GM18519 (cell line): ENCODE results near the gene CDH23.

Experiments
- ATAC-seq: cut with Tn5 transposase; IDR thresholded peaks from one replicate; pipeline ENCODE4 v1.9.1; 2021; ENCODE audit warnings: mild to moderate bottlenecking, moderate library complexity; ENCODE audit not compliant: unreplicated experiment, low FRiP score

Gene CDH23

DNA sequence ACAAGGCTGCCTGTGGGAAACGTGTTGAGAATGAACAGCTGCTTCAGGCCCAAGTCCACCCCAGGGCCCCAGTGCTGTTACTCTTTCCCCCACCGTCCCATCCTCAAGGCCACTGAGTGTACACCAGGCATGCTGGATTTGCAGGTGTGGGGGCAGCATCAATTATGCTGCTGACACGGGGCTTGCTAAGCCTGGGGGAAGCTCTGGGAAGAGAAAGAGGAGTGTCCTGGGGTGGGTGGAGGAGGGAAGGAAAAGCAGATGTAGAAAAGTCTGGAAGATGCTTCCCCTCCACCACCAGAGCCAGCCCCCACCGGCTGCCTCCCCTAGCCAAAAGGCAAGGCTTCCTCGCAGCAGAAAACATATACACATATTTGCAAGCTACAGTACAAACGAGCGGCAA is 153.9 kb downstream of the CDH23 start:
- ATAC-seq, result no peak

DNA sequence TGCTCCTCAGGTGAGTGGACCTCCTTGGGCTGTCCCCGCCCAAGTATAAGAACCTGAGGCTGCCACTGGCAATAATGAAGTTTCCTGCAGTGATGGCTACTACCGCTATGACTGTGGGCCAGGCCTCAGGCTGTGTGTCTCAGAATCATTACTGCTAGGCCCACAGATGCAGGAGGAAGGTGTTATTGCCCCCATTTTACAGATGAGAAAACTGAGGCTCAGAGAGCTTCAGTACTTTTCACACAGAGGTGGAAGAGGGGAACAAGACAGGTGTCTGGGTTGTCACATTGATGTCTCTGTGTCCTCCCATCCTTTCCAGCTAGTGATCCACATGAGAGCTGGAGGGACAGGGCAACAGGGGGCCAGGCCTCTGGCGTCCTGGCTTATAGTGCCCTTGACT is 155.2 kb downstream of the CDH23 start:
- no peak for ATAC-seq

DNA sequence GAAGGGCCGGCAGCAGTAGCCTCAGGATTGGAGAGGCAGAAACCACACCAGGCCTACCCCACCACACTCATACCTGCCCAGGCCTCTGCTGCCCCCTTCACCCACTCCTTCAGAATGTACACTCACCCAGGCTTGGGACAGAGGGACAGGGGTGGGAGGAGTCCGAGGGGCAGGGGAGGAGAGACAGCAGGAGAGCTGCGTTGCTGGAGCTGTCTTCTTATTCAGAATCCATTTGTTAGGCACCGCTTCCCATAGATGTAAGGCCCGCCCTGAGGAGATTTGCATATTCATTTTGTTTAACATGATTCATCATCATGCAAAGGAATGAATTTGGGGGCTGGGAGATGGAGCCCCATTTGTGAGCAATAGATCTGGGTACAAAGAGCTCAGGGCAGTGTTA is 156.7 kb downstream of the CDH23 start:
- ATAC-seq, result no peak

DNA sequence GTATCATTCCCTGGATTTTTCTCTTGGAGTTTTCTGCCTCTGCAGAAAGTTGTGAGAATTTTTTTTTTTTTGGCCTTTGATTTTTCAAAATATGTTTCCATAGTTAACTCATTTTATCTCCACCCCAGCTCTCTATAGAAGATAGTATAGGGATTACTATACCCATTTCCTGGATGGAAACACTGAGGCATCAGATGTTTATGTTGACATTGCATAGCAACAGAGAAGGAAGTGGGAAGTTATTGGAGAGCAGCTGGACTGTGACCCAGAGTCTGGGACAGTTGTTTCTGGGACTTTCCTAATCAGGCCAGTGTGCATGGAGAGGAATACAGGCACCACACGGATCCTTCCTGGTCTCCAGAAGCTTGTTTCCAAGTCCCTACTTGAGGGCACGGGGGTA is 158.0 kb downstream of the CDH23 start:
- no peak for ATAC-seq

DNA sequence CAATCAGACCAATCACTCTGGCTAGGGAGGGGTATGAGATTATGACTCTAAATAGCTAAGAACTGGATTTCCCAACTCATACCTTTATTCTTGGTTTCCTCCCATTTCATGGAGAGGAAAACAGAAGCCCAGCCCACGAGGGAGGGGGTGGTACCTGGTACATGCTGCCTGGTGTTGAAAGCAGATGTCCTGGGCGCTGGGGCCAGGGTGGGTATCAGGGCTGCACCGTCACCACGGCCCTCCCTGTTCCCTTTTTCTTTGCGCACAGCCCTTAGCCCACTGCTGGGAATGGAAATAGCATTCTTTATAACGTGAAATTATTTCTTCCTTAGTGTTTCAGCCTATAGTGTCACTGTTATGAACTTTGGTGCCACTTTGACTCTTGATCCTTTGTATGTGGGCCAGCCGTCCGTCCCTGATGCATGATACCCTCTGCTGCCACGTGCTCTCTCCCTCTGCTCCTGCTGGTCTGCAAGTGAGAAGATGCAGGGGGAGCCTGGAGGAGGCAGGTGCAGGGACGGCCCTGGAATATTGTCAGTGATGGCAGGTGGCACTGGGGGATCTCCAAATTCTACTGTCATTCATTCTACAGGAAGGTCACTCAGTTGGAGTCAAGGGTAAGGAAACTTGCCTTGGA is 158.5 kb downstream of the CDH23 start:
- ATAC-seq, result no peak

DNA sequence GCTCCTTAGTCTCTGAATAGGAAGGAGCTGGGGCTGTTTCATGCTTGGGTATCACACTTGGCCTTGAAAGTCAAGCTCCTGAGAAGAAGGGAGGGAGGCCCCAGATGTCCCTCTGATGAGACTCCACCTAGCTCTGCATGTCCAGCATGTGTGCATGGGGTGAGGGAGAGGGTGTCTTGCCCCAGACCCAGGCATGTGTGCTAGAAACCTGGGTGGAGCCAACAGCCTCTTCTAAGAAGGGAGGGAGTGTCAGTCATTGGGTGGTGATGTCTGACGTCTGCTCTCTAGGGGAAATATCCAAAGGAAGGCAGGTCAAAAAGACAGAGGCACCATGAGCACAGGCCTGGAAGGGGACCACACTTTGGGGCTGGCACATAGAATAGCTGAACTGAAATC is 159.0 kb downstream of the CDH23 start:
- ATAC-seq, result no peak

DNA sequence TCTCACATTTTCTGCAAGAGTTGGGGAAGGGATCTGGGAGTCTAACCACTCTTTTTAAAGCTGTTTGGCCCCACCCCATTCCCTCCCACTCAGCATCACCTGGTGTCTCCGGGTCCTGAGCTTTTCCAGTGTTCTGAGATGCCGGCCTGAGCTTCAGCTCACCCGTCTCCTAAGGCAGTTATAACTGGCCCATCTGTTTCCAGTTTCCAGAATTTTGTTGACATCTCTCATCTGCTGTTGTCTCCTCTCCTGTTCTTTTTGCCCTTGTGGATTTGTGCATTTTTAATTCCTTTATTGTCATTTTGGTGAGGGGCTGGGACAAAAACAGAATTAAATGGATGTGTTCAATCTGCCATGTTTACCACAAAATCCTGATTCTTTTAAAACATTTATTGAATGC is 162.3 kb downstream of the CDH23 start:
- ATAC-seq, result no peak

DNA sequence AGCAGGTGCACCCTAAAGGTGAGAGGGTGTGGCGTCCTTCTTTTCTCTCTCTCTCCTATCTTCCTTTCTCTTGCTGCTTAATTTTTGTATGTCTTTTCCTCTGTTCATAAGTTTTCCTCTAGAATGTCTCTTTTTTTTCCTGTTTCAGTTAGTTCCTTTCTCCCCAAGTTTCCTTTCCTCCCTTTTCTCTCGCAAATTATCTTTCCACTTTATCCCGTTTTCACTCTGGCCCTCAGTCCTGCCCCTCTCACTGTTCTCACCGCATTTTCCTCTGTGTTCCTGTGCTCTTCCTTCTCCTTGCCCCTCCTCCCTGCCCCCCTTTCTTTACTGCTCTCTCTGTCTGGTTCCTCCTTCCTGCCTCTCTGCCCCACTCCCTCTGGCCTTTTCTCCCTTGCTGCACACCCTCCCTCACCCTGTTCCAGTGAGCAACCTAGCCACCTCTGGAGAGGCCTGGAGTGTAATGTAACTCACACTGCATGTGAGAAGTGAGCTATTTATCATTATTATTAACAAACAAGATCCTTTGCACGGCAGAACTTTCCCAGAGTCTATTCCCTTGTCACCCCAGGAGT is 164.4 kb downstream of the CDH23 start:
- no peak for ATAC-seq

DNA sequence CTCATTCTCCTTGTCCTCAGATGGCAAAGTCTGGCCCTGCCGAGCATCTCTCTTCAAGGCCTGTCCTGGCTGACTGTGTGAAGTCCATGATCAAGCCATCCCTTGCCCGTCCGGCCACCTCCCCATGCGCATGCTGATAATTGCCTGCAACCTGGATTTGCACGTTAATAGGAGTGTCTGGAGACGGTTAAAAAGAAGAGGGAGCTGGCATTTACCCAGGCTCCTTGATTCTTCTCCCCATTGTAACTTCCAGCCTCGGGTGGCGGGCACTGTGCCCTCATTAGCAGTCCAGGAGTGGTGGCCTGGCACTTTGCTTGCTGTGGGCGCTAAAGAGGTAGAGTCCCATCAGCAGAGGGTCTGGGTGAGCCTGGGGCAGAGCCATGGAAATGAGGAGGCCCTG is 165.5 kb downstream of the CDH23 start:
- ATAC-seq, result no peak

DNA sequence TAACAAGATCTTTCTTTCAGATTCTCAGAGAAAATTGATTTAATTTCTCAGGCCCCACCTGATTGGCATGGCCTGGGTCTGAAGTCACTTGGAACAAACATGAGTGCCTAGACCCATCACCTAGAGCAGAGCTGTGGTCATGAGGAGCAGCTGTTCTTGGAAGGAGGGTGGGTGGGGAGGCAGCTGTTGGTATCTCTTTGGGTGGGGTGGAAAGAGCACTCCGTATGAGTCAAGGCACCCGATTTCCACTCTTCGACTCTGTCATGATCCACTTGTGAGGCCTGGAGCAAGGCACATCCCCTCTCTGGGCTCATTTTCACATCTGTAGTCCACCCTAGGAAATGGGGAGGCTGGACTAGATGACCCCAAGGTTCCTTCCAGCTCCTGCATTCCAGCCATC is 166.2 kb downstream of the CDH23 start:
- ATAC-seq, result no peak

DNA sequence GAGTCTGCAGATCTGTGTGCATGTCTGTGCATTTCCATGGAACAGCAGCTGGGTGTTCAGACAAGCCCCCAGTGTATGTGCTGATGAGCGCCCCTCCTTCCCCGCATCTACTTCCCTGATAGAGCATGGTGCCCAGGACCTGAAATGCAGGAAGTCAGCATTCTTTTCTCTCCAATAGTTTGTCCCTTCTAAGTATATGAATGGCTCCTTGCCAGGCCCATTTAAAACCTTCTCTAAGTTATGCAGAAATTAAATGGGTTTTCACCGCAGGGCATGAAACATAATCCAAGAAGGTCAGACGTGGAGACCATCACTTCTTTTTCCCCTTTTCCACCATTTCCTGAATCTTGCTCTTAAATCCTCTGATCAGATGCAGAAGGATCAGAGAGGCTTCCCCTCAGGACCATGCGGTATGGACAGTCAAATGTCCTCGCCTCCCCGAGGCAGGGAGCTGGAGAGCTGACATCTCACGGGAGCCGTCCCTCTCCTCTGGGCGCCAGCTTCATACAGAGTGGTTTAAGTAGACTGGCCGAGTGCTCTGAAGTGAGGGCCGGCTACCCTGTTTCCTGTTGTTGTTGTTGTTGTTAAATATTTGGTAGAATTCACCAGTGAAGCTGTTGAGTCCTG is 167.6 kb downstream of the CDH23 start:
- ATAC-seq, result no peak

DNA sequence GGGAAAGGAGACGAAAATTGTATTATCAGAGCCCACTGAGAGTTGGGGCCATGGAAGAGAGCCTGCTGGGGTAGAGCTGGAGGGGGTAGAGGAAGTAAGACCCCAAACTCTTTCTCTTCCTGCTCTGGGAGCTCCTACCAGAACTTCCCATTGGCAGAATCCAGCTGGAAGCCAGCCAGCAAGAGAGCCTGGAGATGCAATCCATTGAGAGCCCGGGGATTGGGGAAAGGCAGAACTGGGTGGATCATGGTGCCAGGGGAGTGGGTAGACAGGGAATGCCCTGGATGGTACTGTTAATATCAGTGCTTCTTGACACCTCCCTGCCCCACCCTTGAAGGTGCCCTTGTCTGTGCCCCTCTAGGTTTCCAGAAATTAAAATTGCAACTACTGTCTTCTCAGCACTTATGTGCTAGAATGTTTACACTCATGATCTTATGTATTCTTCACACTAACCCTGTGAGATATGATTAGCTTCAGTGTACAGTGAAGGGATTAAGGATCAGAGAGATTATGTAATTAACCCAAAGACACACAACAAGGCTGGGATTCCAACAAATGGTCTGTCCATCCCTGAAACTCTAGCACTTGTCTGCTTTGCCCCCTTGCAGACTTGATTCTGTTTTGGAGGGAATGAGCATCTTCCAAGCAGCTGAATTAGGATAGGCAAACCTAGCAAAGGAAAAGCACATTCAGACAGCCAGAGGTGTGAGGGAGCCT is 168.7 kb downstream of the CDH23 start:
- no peak for ATAC-seq

DNA sequence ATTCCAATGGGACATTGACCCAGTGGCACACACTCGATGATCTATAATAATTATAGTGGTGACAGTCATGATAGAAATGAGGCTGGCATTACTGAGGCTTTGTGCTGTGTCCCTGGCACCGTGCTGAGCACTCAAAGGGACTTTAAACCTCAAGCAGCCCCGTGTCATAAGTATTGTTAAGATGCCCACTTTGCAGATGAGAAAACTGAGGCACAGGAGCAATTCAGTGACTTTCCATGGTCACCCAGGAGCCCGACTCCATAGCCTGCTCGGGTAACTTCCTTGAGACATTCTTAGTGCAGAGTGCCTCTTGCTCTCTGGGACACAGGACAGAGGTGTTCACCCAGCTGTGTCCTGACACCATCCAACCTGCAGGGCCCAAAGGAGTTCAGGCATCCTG is 170.3 kb downstream of the CDH23 start:
- no peak for ATAC-seq

DNA sequence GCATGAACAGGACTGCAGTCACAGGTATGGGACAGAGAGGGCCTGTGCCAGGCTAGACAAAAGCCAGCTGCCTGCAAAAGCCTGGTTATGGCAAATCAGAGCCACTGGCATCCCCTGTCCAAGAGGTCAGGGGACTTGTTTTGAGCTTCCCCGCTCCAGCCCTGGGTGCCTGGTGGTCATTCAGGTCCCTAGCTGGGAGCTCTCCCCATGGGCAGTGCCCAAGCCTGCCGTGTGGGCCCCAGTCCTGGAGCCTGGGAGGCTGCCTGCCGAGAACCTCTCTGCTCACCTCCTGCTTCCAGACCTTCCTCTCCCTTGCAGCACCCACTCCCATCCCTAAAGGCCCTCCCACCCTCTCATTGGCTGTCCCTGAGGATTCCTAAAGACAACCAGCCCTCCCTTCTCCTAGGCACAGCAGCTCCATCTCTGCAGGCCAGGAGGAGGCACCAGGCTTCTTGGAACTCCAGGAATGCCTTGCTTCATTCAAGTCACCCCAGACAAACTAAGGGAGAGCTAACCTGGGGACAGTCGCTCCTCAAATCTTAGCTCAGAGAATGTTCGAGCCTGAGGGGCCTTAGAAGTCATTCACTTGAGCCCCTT is 172.3 kb downstream of the CDH23 start:
- no peak for ATAC-seq

DNA sequence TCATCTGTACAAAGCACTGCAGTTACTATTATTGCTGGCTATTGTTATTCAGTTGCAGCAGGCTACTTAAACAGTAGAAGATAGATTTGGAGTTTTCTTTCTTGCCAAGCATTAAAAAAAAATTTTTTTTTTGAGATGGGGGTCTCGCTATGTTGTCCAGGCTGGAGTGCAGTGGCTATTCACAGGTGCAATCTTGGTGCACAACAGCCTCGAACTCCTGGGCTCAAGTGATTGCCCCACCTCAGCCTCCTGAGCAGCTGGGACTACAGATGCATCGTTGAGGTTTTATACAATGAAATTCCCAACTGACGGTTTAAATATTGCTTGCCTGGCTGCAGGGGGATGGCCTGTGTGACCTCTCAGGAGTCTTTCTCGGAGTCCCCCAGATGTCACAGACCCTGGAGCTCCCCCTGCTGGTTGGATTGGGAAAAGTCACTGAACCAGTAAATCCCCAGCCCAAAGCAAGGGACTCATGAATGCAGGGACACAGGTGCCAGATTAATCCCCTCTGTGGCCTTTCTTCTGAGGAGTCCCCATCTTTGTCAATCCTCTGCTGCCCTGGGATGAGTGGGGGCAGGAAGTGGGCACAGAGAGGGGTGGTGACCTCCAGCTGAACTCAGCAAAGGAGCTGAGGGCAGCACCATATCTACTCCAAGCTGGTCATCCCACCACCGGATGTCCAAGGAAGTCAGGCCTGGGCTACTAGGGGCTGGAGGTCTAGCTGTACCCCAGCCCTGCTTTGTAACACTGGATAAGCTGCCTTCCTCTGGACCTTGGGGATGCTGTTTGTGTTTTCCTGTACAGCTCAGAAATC is 173.3 kb downstream of the CDH23 start:
- no peak for ATAC-seq

DNA sequence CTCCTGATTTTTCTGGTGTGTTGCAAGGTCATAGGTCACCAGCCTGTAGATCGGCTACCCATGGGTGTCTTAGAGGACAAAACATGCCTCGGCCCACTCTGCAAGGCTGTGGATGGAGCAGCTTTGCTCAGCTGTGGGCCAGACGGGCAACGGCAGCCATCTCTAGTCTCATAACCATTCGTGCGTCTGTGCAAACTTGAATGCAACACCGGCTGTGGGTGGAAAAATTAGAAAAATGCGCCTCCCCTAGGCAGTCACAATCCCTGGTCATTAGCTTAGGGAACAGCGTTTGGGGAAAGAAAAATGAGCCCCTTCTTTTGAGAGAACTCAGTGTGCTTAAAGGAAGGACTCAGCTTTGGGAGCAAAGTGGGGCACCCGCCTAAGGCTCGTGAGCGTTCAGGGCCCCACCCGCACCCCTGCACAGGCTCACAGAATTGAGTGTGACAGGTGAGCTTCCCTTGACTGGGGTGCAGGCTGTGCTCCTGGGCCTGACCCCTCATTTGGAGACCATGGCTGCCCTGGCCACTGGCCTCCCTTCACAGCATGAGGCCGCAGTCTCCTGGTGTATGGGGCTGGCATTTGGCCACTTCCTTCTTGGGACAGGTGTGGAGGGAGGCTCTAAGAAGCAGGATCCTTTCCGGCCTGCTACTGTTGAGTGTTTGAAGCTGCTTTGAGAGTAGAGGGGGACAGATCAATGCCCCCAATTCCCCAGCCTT is 174.9 kb downstream of the CDH23 start:
- no peak for ATAC-seq

DNA sequence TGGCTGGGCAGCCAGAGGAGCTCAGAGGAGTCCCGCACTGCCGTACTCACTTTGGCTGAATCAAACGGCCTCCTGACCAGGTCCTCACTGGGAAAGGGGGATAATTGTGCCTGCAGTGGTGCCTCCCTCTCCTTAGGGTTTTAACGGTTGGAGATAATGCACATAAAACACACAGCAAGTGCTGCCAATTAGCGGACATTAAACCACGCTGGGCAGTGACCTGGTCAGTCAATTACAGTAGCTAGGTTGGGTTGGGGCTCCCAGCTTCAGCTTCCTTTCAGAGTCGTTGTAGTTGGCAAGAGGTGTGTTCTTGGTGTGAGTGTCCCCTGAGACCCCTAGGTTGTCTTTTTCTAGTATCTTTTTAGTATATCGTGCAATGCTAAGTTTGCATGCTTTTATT is 176.2 kb downstream of the CDH23 start:
- ATAC-seq, result no peak

DNA sequence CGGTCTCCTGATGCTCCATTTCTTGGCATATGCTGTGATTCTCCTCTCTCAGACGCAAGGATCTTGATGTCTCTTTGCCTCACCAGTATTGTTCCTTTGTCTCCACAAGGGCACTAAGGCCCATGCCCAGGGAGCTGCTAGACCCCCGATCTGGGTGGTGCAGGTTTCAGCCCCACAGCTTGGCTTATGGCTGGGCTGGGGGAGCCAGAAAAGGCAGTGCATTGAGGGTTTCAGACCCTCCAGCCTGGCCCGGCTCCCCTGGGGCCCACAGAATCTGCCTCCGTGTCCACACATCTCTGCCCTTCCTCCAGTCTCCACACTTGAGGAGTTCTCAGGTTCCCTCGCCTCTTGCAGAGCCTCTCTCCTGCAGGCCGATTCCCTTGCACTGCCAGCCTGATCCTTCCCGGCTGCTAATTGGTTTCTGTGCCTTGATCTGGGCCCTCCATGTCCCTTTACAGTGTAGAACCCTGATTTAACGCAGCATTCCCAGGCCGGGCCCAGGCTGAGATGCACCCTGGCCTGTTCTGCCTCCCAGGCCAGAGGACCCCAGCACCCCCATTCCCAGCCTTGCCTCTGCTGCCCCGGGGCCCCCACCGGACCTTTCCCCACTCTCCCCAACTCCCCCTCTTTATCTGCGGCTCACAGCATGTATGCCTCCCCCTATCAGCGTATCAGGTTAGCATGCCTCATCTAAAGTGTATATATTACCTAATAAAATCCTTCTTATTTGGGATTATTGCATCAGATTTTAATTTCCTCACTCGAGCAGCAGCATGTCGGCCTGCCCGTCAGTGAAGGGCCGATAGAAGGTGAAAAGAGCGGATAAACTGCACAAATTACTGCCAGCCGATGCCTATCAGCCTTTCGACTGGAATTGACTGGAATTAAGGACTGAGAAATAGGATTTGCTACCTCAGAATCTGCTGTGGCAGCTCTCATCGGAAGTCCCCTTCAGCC is 177.1 kb downstream of the CDH23 start:
- ATAC-seq, result no peak

DNA sequence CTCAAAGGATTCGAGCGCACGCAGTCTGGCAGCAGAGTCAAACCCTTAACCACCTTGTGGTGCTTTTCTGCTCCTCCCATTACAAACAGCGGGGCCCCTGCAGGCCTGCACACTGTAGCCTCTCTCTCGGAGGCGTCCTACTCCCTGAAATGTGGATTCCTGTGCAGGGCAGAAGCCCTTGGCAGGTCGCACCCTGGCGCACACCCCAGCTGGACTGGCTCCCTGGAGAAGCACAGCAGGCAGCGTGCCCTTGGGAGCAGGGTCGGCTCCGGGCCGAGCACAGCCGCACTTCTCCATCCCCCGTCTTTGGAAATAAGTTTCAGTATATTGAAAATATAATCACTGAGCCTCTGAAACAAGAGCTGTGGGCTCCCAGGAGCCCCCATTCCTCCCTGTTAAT is 178.7 kb downstream of the CDH23 start:
- no peak for ATAC-seq
